LNCAP (cell line): ENCODE results near the gene LRBA.

ENCODE experiments used
- TF ChIP-seq, protein P1 (sequence below): fragments of 450-650 bp; IDR thresholded peaks from 2 replicates; pipeline ENCODE4 v1.5.1; 2017; ENCODE audit warnings: mild to moderate bottlenecking

The LRBA gene

DNA sequence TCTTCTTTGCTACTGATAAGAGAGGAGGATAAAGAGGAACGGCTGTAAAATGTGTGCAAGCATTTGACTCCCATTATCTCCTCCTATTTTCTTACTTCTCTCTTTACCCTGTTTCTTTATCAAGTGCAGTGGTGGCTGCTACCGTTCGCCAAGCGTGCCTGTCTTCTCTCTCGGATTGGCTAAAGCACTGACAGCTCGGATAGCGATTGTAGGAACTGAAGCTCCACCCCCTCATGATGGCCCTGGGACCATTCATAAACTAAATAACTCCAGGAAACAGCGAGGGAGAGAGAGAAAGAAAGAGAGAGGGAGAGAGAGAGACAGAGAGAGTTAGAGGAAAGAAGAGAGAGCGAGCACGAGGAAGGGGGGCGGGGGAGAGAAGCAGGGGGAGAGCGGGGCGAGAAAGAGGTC, 433.4 kb downstream of the LRBA start:
- TF ChIP-seq, protein P1, sequence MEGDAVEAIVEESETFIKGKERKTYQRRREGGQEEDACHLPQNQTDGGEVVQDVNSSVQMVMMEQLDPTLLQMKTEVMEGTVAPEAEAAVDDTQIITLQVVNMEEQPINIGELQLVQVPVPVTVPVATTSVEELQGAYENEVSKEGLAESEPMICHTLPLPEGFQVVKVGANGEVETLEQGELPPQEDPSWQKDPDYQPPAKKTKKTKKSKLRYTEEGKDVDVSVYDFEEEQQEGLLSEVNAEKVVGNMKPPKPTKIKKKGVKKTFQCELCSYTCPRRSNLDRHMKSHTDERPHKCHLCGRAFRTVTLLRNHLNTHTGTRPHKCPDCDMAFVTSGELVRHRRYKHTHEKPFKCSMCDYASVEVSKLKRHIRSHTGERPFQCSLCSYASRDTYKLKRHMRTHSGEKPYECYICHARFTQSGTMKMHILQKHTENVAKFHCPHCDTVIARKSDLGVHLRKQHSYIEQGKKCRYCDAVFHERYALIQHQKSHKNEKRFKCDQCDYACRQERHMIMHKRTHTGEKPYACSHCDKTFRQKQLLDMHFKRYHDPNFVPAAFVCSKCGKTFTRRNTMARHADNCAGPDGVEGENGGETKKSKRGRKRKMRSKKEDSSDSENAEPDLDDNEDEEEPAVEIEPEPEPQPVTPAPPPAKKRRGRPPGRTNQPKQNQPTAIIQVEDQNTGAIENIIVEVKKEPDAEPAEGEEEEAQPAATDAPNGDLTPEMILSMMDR: no peak

DNA sequence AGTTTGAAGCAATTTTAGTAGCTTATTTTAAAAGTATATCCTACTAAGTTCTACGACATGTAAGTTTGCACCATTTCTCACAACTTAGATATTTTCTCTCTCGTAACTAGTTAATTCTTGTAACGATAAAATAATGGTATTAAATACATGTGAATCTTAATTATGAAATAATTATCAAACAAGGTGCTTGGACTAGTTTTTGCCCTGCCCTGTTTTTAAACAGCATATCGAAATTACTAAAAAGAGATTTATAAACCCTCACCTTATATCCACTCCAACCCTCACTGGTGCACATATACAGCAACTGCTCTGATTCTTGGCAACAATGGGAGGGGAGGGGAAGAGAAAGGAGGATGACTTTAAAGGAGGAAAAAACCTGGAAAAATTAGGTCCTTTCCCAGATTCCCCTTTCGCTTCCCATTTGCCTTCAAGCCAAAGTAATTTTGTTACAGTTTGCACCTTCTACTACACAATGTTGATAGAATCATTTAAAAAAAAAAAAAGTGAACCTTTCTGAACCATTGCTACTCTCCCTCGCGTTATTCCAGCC, 434.0 kb downstream of the LRBA start:
- TF ChIP-seq, protein P1: no peak

DNA sequence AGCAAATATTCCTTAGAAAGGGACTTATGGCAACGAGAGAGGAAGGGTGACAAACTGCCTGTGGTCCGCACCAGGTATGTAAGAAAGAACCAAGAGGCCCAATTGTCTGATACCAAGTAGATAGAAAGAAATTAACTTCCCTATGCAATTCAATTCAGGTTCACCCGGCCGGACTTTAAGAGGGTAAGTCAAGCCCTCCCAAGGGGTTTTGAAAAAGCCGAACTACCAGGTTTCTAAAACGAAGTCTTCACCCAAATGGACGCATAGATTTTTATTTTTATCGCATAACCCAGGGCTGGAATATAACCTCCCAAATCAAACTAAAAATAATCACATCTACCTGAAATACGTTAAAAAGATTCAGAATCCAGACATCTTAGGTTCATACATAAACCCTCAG, 434.8 kb downstream of the LRBA start:
- TF ChIP-seq, protein P1: no peak

DNA sequence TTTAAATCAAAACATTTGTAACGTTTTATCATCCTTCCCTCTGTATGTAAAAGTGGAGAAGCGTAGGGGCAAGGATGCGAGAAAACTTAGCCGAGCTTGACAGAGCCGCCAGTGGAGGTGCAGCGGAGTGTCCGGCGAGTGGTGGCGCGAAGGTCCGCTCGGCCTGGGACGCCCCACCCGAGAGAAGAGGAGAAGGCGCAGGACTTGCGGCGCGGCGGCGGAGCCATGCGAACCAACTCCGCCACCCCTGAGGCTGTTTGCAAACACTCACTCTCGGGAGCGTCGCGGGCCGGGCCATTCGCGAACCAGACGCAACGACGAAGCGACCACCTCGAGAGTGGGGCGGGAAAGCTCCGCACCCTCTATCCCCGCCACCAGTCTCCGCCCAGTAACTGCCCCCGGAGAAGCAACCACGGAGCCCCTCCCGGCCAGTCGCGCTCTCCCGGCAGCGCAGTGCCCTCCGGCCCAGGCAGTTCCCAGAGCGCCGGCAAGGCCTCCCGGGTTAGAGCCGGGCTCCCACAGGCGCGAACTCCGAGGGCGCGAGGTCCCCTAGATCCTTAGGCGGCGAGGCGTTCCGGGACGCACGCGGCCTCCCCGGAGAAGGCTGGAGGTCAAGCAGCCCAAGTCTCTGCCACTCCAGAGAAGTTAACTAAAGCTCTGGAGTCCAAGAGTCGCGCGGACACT, 435.4 kb downstream of the LRBA start:
- TF ChIP-seq, protein P1: no peak

DNA sequence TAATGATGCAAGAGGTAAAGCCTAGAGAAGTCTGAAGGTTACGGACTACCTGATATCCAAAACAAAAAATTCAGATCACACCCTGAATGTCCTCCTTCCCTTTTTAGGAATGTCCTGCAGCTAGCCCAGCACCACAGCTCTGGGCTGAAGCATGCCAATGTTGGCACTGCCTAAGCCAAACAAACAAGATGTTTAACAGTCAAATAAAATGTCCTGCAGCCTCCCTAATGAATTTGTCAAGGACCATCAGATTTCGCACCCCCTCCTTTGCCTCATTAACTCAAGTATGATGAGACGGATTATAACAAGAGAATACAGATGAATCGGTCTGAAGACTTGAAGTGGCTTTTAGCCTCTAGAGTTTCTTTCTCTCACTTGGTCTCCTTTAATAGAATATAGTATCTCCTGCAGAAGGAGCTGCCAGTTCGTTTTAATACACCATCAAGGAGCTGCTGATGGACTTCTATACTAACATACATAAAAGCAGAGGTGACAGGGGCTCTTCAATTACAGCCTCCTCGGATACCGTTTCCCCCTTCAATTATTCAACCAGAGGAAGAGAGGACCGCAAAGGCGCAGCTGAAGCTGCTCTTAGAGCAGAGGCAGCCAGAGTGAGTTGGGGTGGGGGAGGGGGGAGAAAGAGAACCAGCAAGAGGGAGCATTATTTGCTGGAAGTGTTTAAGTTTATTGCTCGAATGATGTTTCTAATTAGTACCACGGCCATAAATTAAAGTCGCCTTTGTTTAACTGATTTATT, 436.2 kb downstream of the LRBA start:
- TF ChIP-seq, protein P1: no peak

DNA sequence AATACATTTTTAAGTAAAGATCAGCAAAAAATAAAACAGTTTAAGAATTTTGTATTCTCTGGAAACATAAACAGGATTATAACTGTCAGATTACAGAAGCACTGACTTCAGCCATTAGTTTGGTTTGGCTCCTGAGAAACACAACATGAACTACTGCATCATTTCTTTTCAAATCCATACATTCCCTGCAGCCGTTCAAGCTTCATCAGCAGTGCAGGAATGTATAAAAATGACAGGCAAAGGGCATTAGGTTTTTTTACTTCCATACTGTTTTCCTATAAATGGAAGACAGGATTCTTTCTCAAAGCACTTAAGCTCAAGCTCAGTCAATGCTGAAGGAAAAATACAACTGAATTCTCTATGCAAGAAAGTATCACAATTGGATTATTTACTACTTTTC, 437.3 kb downstream of the LRBA start:
- TF ChIP-seq, protein P1: no peak

DNA sequence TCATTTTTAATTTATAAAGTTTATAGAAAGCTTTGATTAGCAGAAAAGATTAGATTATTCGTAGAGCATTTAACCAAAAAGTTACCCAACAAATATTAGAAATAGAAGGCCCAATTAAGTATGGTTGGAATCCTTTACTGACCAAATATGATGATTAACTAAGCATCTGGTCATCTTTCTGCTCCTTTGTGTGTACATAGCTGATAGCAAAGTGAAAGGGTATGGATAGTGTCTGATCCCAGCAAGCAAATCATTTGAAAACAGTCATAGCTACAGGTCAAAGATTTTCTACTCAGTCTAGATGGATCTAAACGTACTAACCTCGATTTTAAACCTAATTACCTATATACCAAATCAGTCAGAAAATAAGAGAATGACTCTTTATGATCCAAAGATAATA, 440.4 kb downstream of the LRBA start:
- TF ChIP-seq, protein P1: no peak
